Measurements from ENCODE around the gene SNAPC2.
"Not testable (repeated sequence)": the region's sequence is repeated elsewhere in the genome, so short reads cannot be mapped to it uniquely, and the experiment has no call there.

SNAPC2 gene

DNA sequence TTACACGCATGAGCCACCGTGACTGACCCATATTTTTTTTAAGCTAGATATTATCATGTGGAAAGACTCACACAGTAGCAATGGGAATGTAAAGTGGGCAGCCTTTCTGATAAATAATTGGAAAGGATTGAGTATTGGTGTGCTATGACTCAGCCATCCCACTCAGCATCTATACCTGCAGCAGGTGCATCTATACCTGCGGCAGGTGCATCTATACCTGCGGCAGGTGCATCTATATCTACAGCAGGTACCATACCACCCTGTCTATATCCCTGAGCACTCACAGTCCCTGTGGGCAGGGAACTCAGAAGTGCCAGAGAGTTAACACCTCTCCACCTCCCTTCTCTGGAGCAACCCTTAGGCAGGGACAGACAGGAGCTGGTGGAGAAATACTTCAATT is 37.0 kb upstream of the SNAPC2 start:
- no peak for FAIRE-seq
- no peak for DNase-seq (ENCODE audit: insufficient read length, low spot score)
- TF ChIP-seq, protein P1, sequence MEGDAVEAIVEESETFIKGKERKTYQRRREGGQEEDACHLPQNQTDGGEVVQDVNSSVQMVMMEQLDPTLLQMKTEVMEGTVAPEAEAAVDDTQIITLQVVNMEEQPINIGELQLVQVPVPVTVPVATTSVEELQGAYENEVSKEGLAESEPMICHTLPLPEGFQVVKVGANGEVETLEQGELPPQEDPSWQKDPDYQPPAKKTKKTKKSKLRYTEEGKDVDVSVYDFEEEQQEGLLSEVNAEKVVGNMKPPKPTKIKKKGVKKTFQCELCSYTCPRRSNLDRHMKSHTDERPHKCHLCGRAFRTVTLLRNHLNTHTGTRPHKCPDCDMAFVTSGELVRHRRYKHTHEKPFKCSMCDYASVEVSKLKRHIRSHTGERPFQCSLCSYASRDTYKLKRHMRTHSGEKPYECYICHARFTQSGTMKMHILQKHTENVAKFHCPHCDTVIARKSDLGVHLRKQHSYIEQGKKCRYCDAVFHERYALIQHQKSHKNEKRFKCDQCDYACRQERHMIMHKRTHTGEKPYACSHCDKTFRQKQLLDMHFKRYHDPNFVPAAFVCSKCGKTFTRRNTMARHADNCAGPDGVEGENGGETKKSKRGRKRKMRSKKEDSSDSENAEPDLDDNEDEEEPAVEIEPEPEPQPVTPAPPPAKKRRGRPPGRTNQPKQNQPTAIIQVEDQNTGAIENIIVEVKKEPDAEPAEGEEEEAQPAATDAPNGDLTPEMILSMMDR (IDR thresholded peaks at IDR 0.05; ENCODE audit: insufficient read depth, missing control alignments), result no peak

DNA sequence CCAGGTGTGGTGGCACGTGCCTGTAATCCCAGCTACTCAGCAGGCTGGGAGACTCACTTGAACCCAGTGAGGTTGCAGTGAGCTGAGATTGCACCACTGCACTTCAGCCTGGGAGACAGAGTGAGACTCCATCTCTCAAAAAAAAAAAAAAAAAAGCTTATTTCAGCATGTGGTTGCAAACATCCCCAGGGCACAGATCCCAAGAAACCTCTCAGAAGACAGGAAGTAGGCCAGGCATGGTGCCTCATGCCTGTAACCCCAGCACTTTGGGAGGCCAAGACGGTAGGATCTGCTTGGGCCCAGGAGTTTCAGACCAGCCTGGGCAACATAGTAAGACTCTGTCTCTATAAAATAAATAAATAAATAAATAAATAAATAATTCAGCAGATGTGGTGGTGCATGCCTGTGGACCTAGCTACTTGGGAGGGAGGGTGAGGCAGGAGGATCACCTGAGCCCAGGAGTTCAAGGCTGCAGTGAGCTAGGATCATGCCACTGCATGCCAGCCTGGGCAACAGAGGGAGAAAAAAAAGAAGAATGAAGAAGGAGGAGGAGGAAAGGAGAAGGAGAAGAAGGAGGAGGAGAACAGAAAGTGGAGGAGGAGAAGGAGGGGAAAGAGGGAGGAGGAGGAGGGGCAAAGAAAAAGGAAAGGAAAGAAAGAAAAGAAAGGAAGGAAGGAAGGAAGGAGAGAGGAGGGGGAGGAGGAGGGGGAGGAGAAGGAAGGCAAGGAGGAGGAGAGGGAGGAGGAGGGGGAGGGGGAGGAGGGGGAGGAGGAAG is 36.2 kb upstream of the SNAPC2 start:
- FAIRE-seq (no peak), DNase-seq (ENCODE audit: insufficient read length, low spot score) (no peak)
- TF ChIP-seq, protein P1 (IDR thresholded peaks at IDR 0.05; ENCODE audit: insufficient read depth, missing control alignments), result no peak

DNA sequence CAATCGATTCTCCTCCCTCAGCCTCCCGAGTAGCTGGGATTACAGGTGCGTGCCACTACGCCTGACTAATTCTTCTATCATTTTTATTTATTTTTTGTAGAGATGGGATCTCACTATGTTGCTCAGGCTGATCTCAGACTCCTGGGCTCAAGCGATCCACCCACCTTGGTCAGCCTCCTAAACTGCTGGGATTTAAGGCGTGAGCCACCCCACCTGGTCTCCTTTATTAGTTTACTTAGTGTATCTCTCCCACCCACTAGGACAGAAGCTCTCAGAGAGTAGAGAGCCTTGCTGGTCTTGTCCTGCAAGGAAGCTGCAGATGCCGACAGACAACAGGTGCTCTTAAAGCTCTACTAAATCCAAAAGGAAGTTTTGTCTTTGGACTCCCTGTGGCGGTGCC is 34.3 kb upstream of the SNAPC2 start:
- TF ChIP-seq, protein P1 (IDR thresholded peaks at IDR 0.05; ENCODE audit: insufficient read depth, missing control alignments), result no peak
- no peak for DNase-seq (ENCODE audit: insufficient read length, low spot score)
- FAIRE-seq, result no peak

DNA sequence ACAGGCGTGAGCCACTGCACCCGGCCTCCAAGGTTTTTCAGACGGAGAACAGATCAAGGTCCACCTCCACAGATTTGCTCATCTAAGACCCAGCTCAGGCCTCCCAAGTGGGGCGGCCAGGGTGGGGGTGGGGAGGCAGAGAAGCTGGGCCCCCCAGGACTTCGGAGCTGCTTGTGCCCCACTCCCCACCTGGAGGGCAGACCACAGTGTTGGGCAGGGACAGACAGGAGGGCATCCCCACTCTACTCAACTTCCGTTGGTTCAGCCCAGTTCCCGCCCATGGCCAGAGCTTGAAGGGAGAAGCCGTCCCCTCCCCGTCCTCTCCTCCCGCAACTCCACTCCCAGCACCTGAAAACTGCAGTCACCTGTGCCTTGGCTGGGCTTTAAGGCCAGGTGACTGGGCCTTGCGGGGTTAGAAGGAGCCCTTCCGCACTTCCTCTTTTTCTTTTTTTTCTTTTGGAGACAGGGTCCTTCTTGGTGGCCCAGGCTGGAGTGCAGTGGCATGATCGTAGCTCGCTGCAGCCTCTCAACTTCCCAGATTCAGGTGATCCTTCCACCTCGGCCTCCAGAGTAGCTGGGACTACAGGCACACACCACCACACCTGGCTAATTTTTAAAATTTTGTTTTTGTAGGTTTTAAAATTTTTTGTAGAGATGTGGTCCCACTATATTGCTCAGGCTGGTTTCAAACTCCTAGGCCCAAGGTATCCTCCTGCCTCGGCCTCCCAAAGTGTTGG is 32.6 kb upstream of the SNAPC2 start:
- DNase-seq (ENCODE audit: insufficient read length, low spot score) (peak; percentile 8), FAIRE-seq (no peak)
- TF ChIP-seq, protein P1 (IDR thresholded peaks at IDR 0.05; ENCODE audit: insufficient read depth, missing control alignments), result no peak

DNA sequence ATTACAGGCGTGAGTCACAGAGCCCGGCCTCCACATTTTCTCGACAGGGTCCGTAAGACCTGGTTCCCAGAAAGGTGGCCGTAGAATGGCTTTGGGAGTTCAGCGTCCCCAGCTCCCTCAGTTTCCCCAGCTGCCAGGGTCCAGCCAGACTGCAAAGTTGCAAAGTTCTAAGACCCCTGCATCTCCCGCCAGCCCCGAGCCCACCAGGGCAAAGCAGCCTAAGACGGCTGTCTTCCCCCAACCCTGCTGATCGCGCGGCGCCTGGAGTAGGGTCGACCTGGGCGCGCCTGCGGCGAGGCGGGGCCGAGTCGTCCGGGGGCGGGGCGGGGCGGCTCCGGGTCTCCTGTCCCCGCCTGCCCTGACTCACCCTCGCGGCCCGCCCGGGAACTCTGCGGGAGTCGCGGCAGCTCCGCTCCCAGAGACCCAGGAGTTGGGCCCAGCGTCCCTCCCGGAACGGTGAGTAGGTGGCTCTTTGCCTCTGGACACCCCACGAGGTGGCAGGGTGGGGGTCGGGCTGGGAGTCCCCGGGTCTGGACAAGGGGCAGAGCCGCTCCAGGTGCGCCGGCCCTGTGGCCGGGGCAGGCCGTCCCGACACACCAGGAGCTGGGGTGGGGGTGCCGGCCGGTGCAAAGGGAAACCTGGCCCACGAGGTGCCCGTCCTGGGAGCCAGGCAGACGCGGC is 31.9 kb upstream of the SNAPC2 start, which contains the start of gene LRRC8E:
TSS of gene LRRC8E (plus strand) at position 366 of the 681 bp plus-strand sequence. CDS start 7,094 bp downstream, outside the sequence.
- FAIRE-seq (no peak), DNase-seq (ENCODE audit: insufficient read length, low spot score) (no peak)
- TF ChIP-seq, protein P1 (IDR thresholded peaks at IDR 0.05; ENCODE audit: insufficient read depth, missing control alignments), result no peak

DNA sequence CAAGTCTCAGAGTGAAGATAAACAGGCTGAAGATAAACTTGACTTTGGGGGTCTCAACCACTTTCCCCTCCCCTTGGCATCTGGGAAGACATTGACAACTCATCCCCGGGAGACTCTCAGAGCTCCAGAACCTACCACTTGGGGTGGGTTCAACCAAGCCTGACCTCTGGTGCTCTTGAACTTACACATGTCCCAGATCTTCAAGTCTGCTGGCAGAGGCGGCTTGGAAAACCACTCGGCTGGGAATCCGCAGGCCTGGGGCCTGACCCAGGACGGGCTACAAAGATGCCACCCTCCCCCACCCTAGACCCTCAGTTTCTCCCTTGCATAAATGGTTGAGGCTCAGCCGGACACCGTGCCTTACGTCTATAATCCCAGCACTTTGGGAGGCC is 31.3 kb upstream of the SNAPC2 start:
- TF ChIP-seq, protein P1 (IDR thresholded peaks at IDR 0.05; ENCODE audit: insufficient read depth, missing control alignments), result no peak
- DNase-seq (ENCODE audit: insufficient read length, low spot score) (no peak), FAIRE-seq (no peak)

DNA sequence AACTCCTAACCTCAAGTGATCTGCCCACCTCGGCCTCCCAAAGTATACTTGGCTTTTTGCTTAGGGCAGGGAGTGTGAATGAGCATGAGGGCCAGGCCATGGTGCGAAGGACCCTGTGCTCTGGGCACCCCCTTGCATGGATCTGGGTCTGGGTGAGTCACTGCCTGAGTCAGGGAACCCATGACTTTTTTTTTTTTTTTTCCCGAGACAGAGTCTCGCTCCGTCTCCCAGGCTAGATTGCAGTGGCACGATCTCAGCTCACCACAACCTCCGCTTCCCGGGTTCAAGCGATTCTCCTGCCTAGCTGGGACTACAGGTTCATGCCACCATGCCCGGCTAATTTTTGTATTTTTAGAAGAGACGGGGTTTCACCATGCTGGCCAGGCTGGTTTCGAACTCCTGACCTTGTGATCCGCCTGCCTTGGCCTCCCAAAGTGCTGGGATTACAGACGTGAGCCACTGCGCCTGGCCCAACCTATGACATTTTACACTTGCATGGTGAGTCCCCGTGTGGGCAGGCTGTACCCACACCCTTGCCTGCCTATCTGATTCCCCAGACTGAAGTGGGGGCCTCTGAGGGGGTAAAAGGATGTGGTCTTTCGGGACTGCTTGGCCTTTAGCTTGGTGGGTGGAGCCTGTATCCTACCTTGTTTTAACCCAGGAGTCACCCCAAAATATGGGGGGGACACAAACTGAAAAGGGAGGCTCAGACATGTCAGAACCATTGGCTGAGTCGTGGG is 26.6 kb upstream of the SNAPC2 start:
- not testable (repeated sequence) for FAIRE-seq; DNase-seq (ENCODE audit: insufficient read length, low spot score)
